Measurements from ENCODE around the gene CCDC17.

Gene CCDC17

GRCh38 chr1:45621895-45622523, 1.8 kb downstream of the CCDC17 start:
- Histone ChIP-seq H3K4me3 (ENCODE audit: low read length in 2 of 2) (no peak overlapping the region), H3K4ac (ENCODE audit: low read length) (no peak overlapping the region), H3K9me3 (replicated peaks in 1 of 2; ENCODE audit: control insufficient read depth in 2 of 2, insufficient read depth in 1 of 2, low read depth in 1 of 2, low read length in 2 of 2) (no peaks in the 10 kb centered on the region), H2BK120ac (ENCODE audit: low read depth, low read length) (peak overlapping the region; percentile 16), H3K4me2 (ENCODE audit: insufficient read depth, low read length, poor library complexity, severe bottlenecking) (no peak overlapping the region), H2AK5ac (ENCODE audit: low read depth, low read length) (no peak overlapping the region), H3K4me1 (ENCODE audit: control insufficient read depth in 2 of 2, insufficient read depth in 1 of 2, low read depth in 1 of 2, low read length in 2 of 2) (peaks cover 3 to 4% of the 10 kb centered on the region in 2 donors), H4K91ac (ENCODE audit: low read depth, low read length, poor library complexity) (no peak overlapping the region), H3K27ac (replicated peaks; ENCODE audit: low read length) (peak overlapping the region; percentile 32), H2BK12ac (ENCODE audit: low read length) (no peak overlapping the region), H3K23ac (ENCODE audit: low read depth, low read length, poor library complexity) (peak overlapping the region; percentile 90), H2BK5ac (ENCODE audit: low read length) (no peak overlapping the region), H3K79me1 (ENCODE audit: low read depth, low read length) (peaks cover 2% of the 10 kb centered on the region), H4K8ac (ENCODE audit: low read depth, low read length) (peak overlapping the region; percentile 53), H2BK15ac (ENCODE audit: low read length) (no peak overlapping the region), H3K18ac (ENCODE audit: low read length) (peak overlapping the region; percentile 33), H2AFZ (ENCODE audit: low read length) (no peak overlapping the region), H3K36me3 (replicated peaks in 1 of 2; ENCODE audit: control insufficient read depth in 2 of 2, insufficient read depth in 2 of 2, low read length in 2 of 2) (peaks cover 24 to 68% of the 10 kb centered on the region in 2 donors), H3K14ac (ENCODE audit: low read length) (no peak overlapping the region), H3K9ac (ENCODE audit: low read depth, low read length, poor library complexity) (no peak overlapping the region), H3K27me3 (ENCODE audit: control insufficient read depth in 3 of 3, insufficient read depth in 3 of 3, low read depth in 1 of 3, low read length in 3 of 3) (no peaks in the 10 kb centered on the region)
- no CpG with 5 or more reads among the region's 18 CpGs for WGBS, 2 donors (ENCODE audit: extremely low coverage in 2 of 2, insufficient read length in 2 of 2, insufficient replicate concordance in 1 of 2)
- peak; percentile 18 for DNase-seq (ENCODE audit: low spot score)

DNA sequence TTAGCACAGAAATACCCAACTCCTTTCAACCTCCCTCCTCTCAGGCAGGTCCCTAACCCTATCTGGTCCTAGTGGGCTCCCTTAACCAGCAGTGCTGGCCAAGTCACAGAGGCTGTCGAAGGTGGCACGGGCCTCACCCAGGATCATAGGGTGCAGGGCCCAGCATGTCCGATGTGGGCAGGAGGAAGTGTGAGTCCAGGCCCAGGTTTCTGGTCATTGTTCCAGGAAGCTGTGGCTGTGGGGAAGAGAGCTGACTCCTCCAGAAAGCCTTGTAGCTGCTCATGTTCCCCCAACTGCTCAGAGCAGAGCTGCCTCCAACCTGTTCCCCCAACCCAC, 2.4 kb downstream of the CCDC17 start:
- Histone ChIP-seq H3K4ac (ENCODE audit: low read length) (no peak overlapping the region), H3K27me3 (ENCODE audit: control insufficient read depth in 3 of 3, insufficient read depth in 3 of 3, low read depth in 1 of 3, low read length in 3 of 3) (no peaks in the 10 kb centered on the region), H3K9ac (ENCODE audit: low read depth, low read length, poor library complexity) (peak overlapping the region; percentile 17), H3K4me3 (ENCODE audit: low read length in 2 of 2) (no peak overlapping the region), H3K18ac (ENCODE audit: low read length) (no peak overlapping the region), H2AK5ac (ENCODE audit: low read depth, low read length) (no peak overlapping the region), H4K91ac (ENCODE audit: low read depth, low read length, poor library complexity) (no peak overlapping the region), H3K79me1 (ENCODE audit: low read depth, low read length) (peaks cover 2% of the 10 kb centered on the region), H4K8ac (ENCODE audit: low read depth, low read length) (no peak overlapping the region), H2BK15ac (ENCODE audit: low read length) (no peak overlapping the region), H3K36me3 (replicated peaks in 1 of 2; ENCODE audit: control insufficient read depth in 2 of 2, insufficient read depth in 2 of 2, low read length in 2 of 2) (peaks cover 26 to 69% of the 10 kb centered on the region in 2 donors), H3K9me3 (replicated peaks in 1 of 2; ENCODE audit: control insufficient read depth in 2 of 2, insufficient read depth in 1 of 2, low read depth in 1 of 2, low read length in 2 of 2) (no peaks in the 10 kb centered on the region), H2AFZ (ENCODE audit: low read length) (no peak overlapping the region), H2BK120ac (ENCODE audit: low read depth, low read length) (no peak overlapping the region), H2BK12ac (ENCODE audit: low read length) (no peak overlapping the region), H3K4me2 (ENCODE audit: insufficient read depth, low read length, poor library complexity, severe bottlenecking) (no peak overlapping the region), H3K27ac (replicated peaks; ENCODE audit: low read length) (no peak overlapping the region), H3K4me1 (ENCODE audit: control insufficient read depth in 2 of 2, insufficient read depth in 1 of 2, low read depth in 1 of 2, low read length in 2 of 2) (peaks cover 3 to 4% of the 10 kb centered on the region in 2 donors), H3K14ac (ENCODE audit: low read length) (no peak overlapping the region), H2BK5ac (ENCODE audit: low read length) (peak overlapping the region; percentile 3), H3K23ac (ENCODE audit: low read depth, low read length, poor library complexity) (no peak overlapping the region)
- no peak for DNase-seq (ENCODE audit: low spot score)
- no CpG with 5 or more reads among the region's 3 CpGs for WGBS, 2 donors (ENCODE audit: extremely low coverage in 2 of 2, insufficient read length in 2 of 2, insufficient replicate concordance in 1 of 2)

- H3K79me1 ChIP-seq (ENCODE audit: low read depth, low read length): peaks cover 2% of the 10 kb centered on the region
- H3K4ac ChIP-seq (ENCODE audit: low read length): no peak overlapping the region
- no peaks in the 10 kb centered on the region for H3K9me3 ChIP-seq (replicated peaks in 1 of 2; ENCODE audit: control insufficient read depth in 2 of 2, insufficient read depth in 1 of 2, low read depth in 1 of 2, low read length in 2 of 2)
- no peak overlapping the region for H4K8ac ChIP-seq (ENCODE audit: low read depth, low read length)
- H2AK5ac ChIP-seq (ENCODE audit: low read depth, low read length): no peak overlapping the region
- H3K9ac ChIP-seq (ENCODE audit: low read depth, low read length, poor library complexity): peak overlapping the region; percentile 17
- peak overlapping the region; percentile 3 for H2BK5ac ChIP-seq (ENCODE audit: low read length)
- H3K4me3 ChIP-seq (ENCODE audit: low read length in 2 of 2): no peak overlapping the region
- H2BK15ac ChIP-seq (ENCODE audit: low read length): no peak overlapping the region
- H3K23ac ChIP-seq (ENCODE audit: low read depth, low read length, poor library complexity): no peak overlapping the region
- no peak overlapping the region for H2BK12ac ChIP-seq (ENCODE audit: low read length)
- peaks cover 3 to 4% of the 10 kb centered on the region in 2 donors for H3K4me1 ChIP-seq (ENCODE audit: control insufficient read depth in 2 of 2, insufficient read depth in 1 of 2, low read depth in 1 of 2, low read length in 2 of 2)
- no peak for DNase-seq (ENCODE audit: low spot score)
- peak overlapping the region; percentile 9 for H3K14ac ChIP-seq (ENCODE audit: low read length)
- no peak overlapping the region for H3K4me2 ChIP-seq (ENCODE audit: insufficient read depth, low read length, poor library complexity, severe bottlenecking)
- peaks cover 33 to 72% of the 10 kb centered on the region in 2 donors for H3K36me3 ChIP-seq (replicated peaks in 1 of 2; ENCODE audit: control insufficient read depth in 2 of 2, insufficient read depth in 2 of 2, low read length in 2 of 2)
- H4K91ac ChIP-seq (ENCODE audit: low read depth, low read length, poor library complexity): no peak overlapping the region
- no peak overlapping the region for H3K27ac ChIP-seq (replicated peaks; ENCODE audit: low read length)
- no peak overlapping the region for H2AFZ ChIP-seq (ENCODE audit: low read length)
- WGBS, 2 donors (ENCODE audit: extremely low coverage in 2 of 2, insufficient read length in 2 of 2, insufficient replicate concordance in 1 of 2): no CpG with 5 or more reads among the region's 17 CpGs
- peak overlapping the region; percentile 46 for H3K18ac ChIP-seq (ENCODE audit: low read length)
- H3K27me3 ChIP-seq (ENCODE audit: control insufficient read depth in 3 of 3, insufficient read depth in 3 of 3, low read depth in 1 of 3, low read length in 3 of 3): no peaks in the 10 kb centered on the region
- no peak overlapping the region for H2BK120ac ChIP-seq (ENCODE audit: low read depth, low read length)
Observed at GRCh38 chr1:45620588-45621500, 3.0 kb downstream of the CCDC17 start.
